Measurements from ENCODE around the gene POLD2. TPM values are rescaled to one million over a fixed set of nuclear protein-coding genes. Genes with fewer than 3 reads are reported as not detected.
A peak's percentile ranks its signal among the peaks of the same experiment; 100 is the strongest.

The POLD2 gene
- total and polyA plus RNA-seq, 2 of the 13 experiments (the other 11 are each of a cell fraction or from before 2014, with no cell fraction given), result 87.6 to 95.1 TPM

DNA sequence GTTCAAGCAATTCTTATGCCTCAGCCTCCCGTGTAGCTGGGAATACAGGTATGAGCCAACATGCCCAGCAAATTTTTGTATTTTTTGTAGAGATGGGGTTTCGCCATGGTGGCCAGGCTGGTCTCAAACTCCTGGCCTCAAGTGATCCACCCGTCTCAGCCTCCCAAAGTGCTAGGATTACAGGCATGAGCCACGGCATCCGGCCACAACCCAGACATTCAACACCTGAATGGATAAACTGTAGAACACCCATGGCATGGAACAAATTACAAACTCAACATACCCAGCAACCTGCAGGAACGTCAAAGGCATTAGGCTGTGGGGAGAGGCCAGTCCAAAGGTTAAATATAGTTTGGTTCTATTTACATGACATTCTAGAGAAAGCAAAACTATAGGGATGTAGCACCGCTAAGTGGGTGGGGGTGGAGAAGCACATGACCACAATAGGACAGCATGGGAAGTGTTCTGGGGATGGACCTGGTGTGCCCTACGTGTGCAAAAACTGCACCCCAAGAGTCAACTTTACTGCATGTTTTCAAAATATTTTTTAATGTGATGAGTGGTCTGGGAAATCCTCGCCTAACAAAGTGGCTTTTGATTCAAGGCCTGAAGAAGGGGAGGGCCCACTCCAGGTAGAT lies 51.5 kb downstream of the POLD2 start (continued):
- TF ChIP-seq, protein P1, sequence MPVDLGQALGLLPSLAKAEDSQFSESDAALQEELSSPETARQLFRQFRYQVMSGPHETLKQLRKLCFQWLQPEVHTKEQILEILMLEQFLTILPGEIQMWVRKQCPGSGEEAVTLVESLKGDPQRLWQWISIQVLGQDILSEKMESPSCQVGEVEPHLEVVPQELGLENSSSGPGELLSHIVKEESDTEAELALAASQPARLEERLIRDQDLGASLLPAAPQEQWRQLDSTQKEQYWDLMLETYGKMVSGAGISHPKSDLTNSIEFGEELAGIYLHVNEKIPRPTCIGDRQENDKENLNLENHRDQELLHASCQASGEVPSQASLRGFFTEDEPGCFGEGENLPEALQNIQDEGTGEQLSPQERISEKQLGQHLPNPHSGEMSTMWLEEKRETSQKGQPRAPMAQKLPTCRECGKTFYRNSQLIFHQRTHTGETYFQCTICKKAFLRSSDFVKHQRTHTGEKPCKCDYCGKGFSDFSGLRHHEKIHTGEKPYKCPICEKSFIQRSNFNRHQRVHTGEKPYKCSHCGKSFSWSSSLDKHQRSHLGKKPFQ (CRISPR knock-in tag; IDR thresholded peaks at IDR 0.05; ENCODE audit: insufficient replicate concordance), result no peak
- TF ChIP-seq, protein P2, sequence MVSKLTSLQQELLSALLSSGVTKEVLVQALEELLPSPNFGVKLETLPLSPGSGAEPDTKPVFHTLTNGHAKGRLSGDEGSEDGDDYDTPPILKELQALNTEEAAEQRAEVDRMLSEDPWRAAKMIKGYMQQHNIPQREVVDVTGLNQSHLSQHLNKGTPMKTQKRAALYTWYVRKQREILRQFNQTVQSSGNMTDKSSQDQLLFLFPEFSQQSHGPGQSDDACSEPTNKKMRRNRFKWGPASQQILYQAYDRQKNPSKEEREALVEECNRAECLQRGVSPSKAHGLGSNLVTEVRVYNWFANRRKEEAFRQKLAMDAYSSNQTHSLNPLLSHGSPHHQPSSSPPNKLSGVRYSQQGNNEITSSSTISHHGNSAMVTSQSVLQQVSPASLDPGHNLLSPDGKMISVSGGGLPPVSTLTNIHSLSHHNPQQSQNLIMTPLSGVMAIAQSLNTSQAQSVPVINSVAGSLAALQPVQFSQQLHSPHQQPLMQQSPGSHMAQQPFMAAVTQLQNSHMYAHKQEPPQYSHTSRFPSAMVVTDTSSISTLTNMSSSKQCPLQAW (CRISPR knock-in tag; IDR thresholded peaks at IDR 0.05), result 0 out of 2 replicates have a peak, but pooled peaks have one; percentile 48
- TF ChIP-seq ZFP36L1 (CRISPR knock-in tag; IDR thresholded peaks at IDR 0.05) (0 out of 2 replicates have a peak, but pooled peaks have one; percentile 32), ZNF337 (CRISPR knock-in tag; IDR thresholded peaks at IDR 0.05; ENCODE audit: borderline replicate concordance, low read depth) (0 out of 2 replicates have a peak, but pooled peaks have one; percentile 21), ZKSCAN8 (CRISPR knock-in tag; IDR thresholded peaks at IDR 0.05; ENCODE audit: borderline replicate concordance) (no peak; the same call in 1 of the 2 replicates), ZNF768 (CRISPR knock-in tag; IDR thresholded peaks at IDR 0.05) (no peak), HDAC2 (CRISPR knock-in tag; IDR thresholded peaks at IDR 0.05) (0 out of 2 replicates have a peak, but pooled peaks have one; percentile 15), MIXL1 (CRISPR knock-in tag; IDR thresholded peaks at IDR 0.05) (peak; percentile 56; the same call in 1 of the 2 replicates), ZNF766 (CRISPR knock-in tag; IDR thresholded peaks at IDR 0.05; ENCODE audit: borderline replicate concordance) (0 out of 2 replicates have a peak, but pooled peaks have one; percentile 64), SOX6 (IDR thresholded peaks at IDR 0.05) (no peak), SOX6 (CRISPR knock-in tag; IDR thresholded peaks at IDR 0.05) (peak; percentile 74), ZNF589 (CRISPR knock-in tag; conservative IDR thresholded peaks at IDR 0.05) (no peak), HDAC1 (CRISPR knock-in tag; IDR thresholded peaks at IDR 0.05) (0 out of 2 replicates have a peak, but pooled peaks have one; percentile 16), CREM (IDR thresholded peaks at IDR 0.05) (no peak; the same call in 1 of the 2 replicates), CREM (CRISPR knock-in tag; IDR thresholded peaks at IDR 0.05) (no peak), ISX (CRISPR knock-in tag; conservative IDR thresholded peaks at IDR 0.05) (no peak), RFX1 (IDR thresholded peaks at IDR 0.05) (no peak)
- TF ChIP-seq, protein P3, sequence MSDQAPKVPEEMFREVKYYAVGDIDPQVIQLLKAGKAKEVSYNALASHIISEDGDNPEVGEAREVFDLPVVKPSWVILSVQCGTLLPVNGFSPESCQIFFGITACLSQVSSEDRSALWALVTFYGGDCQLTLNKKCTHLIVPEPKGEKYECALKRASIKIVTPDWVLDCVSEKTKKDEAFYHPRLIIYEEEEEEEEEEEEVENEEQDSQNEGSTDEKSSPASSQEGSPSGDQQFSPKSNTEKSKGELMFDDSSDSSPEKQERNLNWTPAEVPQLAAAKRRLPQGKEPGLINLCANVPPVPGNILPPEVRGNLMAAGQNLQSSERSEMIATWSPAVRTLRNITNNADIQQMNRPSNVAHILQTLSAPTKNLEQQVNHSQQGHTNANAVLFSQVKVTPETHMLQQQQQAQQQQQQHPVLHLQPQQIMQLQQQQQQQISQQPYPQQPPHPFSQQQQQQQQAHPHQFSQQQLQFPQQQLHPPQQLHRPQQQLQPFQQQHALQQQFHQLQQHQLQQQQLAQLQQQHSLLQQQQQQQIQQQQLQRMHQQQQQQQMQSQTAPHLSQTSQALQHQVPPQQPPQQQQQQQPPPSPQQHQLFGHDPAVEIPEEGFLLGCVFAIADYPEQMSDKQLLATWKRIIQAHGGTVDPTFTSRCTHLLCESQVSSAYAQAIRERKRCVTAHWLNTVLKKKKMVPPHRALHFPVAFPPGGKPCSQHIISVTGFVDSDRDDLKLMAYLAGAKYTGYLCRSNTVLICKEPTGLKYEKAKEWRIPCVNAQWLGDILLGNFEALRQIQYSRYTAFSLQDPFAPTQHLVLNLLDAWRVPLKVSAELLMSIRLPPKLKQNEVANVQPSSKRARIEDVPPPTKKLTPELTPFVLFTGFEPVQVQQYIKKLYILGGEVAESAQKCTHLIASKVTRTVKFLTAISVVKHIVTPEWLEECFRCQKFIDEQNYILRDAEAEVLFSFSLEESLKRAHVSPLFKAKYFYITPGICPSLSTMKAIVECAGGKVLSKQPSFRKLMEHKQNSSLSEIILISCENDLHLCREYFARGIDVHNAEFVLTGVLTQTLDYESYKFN (CRISPR knock-in tag; conservative IDR thresholded peaks at IDR 0.05), result peak; percentile 83
- TF ChIP-seq, protein P4, sequence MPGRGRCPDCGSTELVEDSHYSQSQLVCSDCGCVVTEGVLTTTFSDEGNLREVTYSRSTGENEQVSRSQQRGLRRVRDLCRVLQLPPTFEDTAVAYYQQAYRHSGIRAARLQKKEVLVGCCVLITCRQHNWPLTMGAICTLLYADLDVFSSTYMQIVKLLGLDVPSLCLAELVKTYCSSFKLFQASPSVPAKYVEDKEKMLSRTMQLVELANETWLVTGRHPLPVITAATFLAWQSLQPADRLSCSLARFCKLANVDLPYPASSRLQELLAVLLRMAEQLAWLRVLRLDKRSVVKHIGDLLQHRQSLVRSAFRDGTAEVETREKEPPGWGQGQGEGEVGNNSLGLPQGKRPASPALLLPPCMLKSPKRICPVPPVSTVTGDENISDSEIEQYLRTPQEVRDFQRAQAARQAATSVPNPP (CRISPR knock-in tag; IDR thresholded peaks at IDR 0.05), result 0 out of 2 replicates have a peak, but pooled peaks have one; percentile 29
- TF ChIP-seq, protein P5, sequence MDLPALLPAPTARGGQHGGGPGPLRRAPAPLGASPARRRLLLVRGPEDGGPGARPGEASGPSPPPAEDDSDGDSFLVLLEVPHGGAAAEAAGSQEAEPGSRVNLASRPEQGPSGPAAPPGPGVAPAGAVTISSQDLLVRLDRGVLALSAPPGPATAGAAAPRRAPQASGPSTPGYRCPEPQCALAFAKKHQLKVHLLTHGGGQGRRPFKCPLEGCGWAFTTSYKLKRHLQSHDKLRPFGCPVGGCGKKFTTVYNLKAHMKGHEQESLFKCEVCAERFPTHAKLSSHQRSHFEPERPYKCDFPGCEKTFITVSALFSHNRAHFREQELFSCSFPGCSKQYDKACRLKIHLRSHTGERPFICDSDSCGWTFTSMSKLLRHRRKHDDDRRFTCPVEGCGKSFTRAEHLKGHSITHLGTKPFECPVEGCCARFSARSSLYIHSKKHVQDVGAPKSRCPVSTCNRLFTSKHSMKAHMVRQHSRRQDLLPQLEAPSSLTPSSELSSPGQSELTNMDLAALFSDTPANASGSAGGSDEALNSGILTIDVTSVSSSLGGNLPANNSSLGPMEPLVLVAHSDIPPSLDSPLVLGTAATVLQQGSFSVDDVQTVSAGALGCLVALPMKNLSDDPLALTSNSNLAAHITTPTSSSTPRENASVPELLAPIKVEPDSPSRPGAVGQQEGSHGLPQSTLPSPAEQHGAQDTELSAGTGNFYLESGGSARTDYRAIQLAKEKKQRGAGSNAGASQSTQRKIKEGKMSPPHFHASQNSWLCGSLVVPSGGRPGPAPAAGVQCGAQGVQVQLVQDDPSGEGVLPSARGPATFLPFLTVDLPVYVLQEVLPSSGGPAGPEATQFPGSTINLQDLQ (CRISPR knock-in tag; IDR thresholded peaks at IDR 0.05), result no peak
